GM23338 (cell line): Measurements from ENCODE around the gene TENT4A. TPM values are rescaled to one million over a fixed set of nuclear protein-coding genes. Genes with fewer than 3 reads are reported as not detected.

Source experiments
- ATAC-seq: fragments of 200-7000 bp; cut with Tn5 transposase; 3 replicates; pipeline ENCODE4 v1.9.1; 2020
- DNase-seq: peaks from one replicate; pipeline ENCODE4 v3.0.0-alpha.2; 2015; ENCODE audit warnings: low spot score
- H2AFZ ChIP-seq: fragments of 200-600 bp; sonication (generic); 2 replicates; pipeline ENCODE4 v1.8.0; 2016; ENCODE audit warnings: antibody characterized with exemption, mild to moderate bottlenecking, moderate library complexity
- H3F3A ChIP-seq: fragments of 200-600 bp; sonication (generic); replicated peaks from 2 replicates; pipeline ENCODE4 v1.8.0; 2017; ENCODE audit warnings: antibody characterized with exemption, mixed run types, low read depth
- H3K27ac ChIP-seq: fragments of 200-600 bp; sonication (generic); 2 replicates; pipeline ENCODE4 v1.6.1; 2016; ENCODE audit warnings: low read depth
- H3K27me3 ChIP-seq: fragments of 200-600 bp; sonication (generic); 2 replicates; pipeline ENCODE4 v1.8.0; 2016; ENCODE audit warnings: mild to moderate bottlenecking, mixed run types, moderate library complexity; ENCODE audit not compliant: insufficient read depth
- H3K36me3 ChIP-seq: fragments of 200-600 bp; sonication (generic); 2 replicates; pipeline ENCODE4 v1.8.0; 2016; ENCODE audit warnings: mild to moderate bottlenecking; ENCODE audit not compliant: insufficient read depth
- H3K4me1 ChIP-seq: fragments of 200-600 bp; sonication (generic); 2 replicates; pipeline ENCODE4 v1.8.0; 2016; ENCODE audit warnings: mild to moderate bottlenecking, moderate library complexity; ENCODE audit not compliant: insufficient read depth
- H3K4me2 ChIP-seq: fragments of 200-600 bp; sonication (generic); 2 replicates; pipeline ENCODE4 v1.7.1; 2017; ENCODE audit warnings: mixed run types
- H3K4me3 ChIP-seq: fragments of 200-600 bp; sonication (generic); 2 replicates; pipeline ENCODE4 v1.6.1; 2016; ENCODE audit warnings: mixed run types
- H3K79me2 ChIP-seq: fragments of 200-600 bp; sonication (generic); replicated peaks from 2 replicates; pipeline ENCODE4 v1.8.0; 2017; ENCODE audit warnings: mild to moderate bottlenecking; ENCODE audit not compliant: insufficient read depth
- H3K9me2 ChIP-seq: fragments of 200-600 bp; sonication (generic); 2 replicates; pipeline ENCODE4 v1.8.0; 2017; ENCODE audit not compliant: insufficient read depth
- H4K20me1 ChIP-seq: fragments of 200-600 bp; sonication (generic); replicated peaks from 2 replicates; pipeline ENCODE4 v1.8.0; 2017; ENCODE audit warnings: mild to moderate bottlenecking; ENCODE audit not compliant: insufficient read depth
- H3K27ac Mint-ChIP-seq: 2 replicates; pipeline ENCODE4 v1.8.0; 2020; ENCODE audit warnings: inconsistent platforms, mild to moderate bottlenecking, moderate library complexity, mixed read lengths
- H3K27me3 Mint-ChIP-seq: 3 replicates; pipeline ENCODE4 v1.8.0; 2022; ENCODE audit warnings: low read depth, mild to moderate bottlenecking, moderate library complexity, mixed read lengths, inconsistent platforms; ENCODE audit not compliant: insufficient read depth, poor library complexity
- H3K36me3 Mint-ChIP-seq: 3 replicates; pipeline ENCODE4 v1.8.0; 2021; ENCODE audit warnings: low read depth, mild to moderate bottlenecking, inconsistent platforms, moderate library complexity, mixed read lengths
- H3K4me1 Mint-ChIP-seq: 3 replicates; pipeline ENCODE4 v1.8.0; 2020; ENCODE audit warnings: mild to moderate bottlenecking, inconsistent platforms, mixed read lengths
- H3K4me3 Mint-ChIP-seq: 3 replicates; pipeline ENCODE4 v1.8.0; 2021; ENCODE audit warnings: moderate library complexity, mild to moderate bottlenecking, inconsistent platforms, mixed read lengths
- H3K9me3 Mint-ChIP-seq: 3 replicates; pipeline ENCODE4 v1.8.0; 2020; ENCODE audit warnings: moderate library complexity, mild to moderate bottlenecking, inconsistent platforms, mixed read lengths
- EZH2 ChIP-seq: fragments of 200-600 bp; sonication (generic); IDR thresholded peaks from one replicate; pipeline ENCODE4 v1.8.0; 2017; ENCODE audit warnings: antibody characterized with exemption, mild to moderate bottlenecking, low read depth; ENCODE audit not compliant: unreplicated experiment
- JUNB ChIP-seq: IDR thresholded peaks from one replicate; pipeline ENCODE4 v1.6.1; 2016; ENCODE audit warnings: antibody characterized with exemption; ENCODE audit not compliant: unreplicated experiment
- NANOG ChIP-seq: IDR thresholded peaks from 2 replicates; pipeline ENCODE4 v1.6.1; 2016; ENCODE audit warnings: antibody characterized with exemption, borderline replicate concordance
- ZNF331 ChIP-seq: fragments of 250-450 bp; sonication (Bioruptor Pico); IDR thresholded peaks from 2 replicates; pipeline ENCODE4 v1.5.0; 2020; ENCODE audit warnings: low read depth, mild to moderate bottlenecking, moderate library complexity
- ZNF462 ChIP-seq: fragments of 250-450 bp; sonication (Bioruptor Pico); IDR thresholded peaks from 2 replicates; pipeline ENCODE4 v1.5.0; 2020; ENCODE audit warnings: mild to moderate bottlenecking, moderate library complexity
- polyA plus RNA-seq: library from polyadenylated mRNA; unstranded; fragments of >200 nt; fragmentation: Nextera tagmentation; extraction: Ambion mirVana; gene quantifications from 2 replicates; pipeline ENCODE4 v1.2.1, GENCODE V29; 2016
- total RNA-seq: library from RNA; depleted of rRNA; stranded (reverse); fragments of >200 nt; shearing (Covaris generic); gene quantifications from 2 replicates; pipeline ENCODE4 v1.2.3, GENCODE V29; 2014

Gene TENT4A
- total and polyA plus RNA-seq, 2 experiments from 2014 or later: 5.3 to 24.0 TPM

- TF ChIP-seq ZNF462 (CRISPR knock-in tag): no peak
- TF ChIP-seq ZNF331 (CRISPR knock-in tag): no peak
- no peak for TF ChIP-seq EZH2
- no peak for TF ChIP-seq NANOG
These were observed 26.3 kb upstream of the TENT4A start (continued) for GRCh38 chr5:6686915-6687409.

- Histone ChIP-seq H3F3A (no peaks in the 10 kb centered on the region), H3K4me2 (peak overlapping the region; percentile 56), H3K27ac (no peak overlapping the region), H3K27me3 (peaks cover 9% of the 10 kb centered on the region; the same call in 1 of the 2 replicates), H2AFZ (no peak overlapping the region), H4K20me1 (no peaks in the 10 kb centered on the region; the same call in 1 of the 2 replicates), H3K4me3 (peak overlapping the region; percentile 52), H3K79me2 (no peaks in the 10 kb centered on the region), H3K4me1 (no peaks in the 10 kb centered on the region), H3K9me2 (no peaks in the 10 kb centered on the region), H3K36me3 (no peaks in the 10 kb centered on the region)
- TF ChIP-seq JUNB: no peak
- Mint-ChIP-seq H3K27me3 (peaks cover 10% of the 10 kb centered on the region), H3K4me1 (peaks cover 4% of the 10 kb centered on the region), H3K36me3 (no peaks in the 10 kb centered on the region), H3K9me3 (no peaks in the 10 kb centered on the region), H3K27ac (no peak overlapping the region), H3K4me3 (peak overlapping the region; percentile 48)
- DNase-seq: no peak
- no peak for ATAC-seq
These were observed 25.7 kb upstream of the TENT4A start for GRCh38 chr5:6687505-6687904.
